Measurements from ENCODE around the gene KMT2C. TPM values are rescaled to one million over a fixed set of nuclear protein-coding genes. Genes with fewer than 3 reads are reported as not detected.

Gene KMT2C
- total and polyA plus RNA-seq, 7 donors: 5.8 to 82.3 (median 45.7) TPM

GRCh38 chr7:152140560-152140959 lies 295.2 kb downstream of the KMT2C start:
- intact Hi-C loops (cut with DNase I): loop anchor here in 1 of 2 donors (10.0 kb wide), 1 partner anchor 266 kb away; the partner anchor contains the start of gene PRKAG2
- Histone ChIP-seq H3K4me1 (no peaks in the 10 kb centered on the region), H3K27me3 (ENCODE audit: insufficient read depth in 3 of 3, low read length in 2 of 3) (no peaks in the 10 kb centered on the region), H3K27ac (no peak overlapping the region), H3K9me3 (no peaks in the 10 kb centered on the region), H3K4me3 (no peak overlapping the region), H3K36me3 (ENCODE audit: insufficient read depth in 1 of 2, low read depth in 1 of 2) (peaks cover 0 to 100% of the 10 kb centered on the region in 2 donors)
- DNase-seq: no peak
- 92 to 93% (median 93%) methylated on average over 2 of the region's 2 CpGs for WGBS, 3 donors
- TF ChIP-seq CTCF (IDR thresholded peaks at IDR 0.05): no peak
- no peak for ATAC-seq

- H3K9me3 ChIP-seq: no peaks in the 10 kb centered on the region
- no peaks in the 10 kb centered on the region for H3K27me3 ChIP-seq (ENCODE audit: insufficient read depth in 3 of 3, low read length in 2 of 3)
- WGBS, 3 donors: 94 to 98% (median 95%) methylated on average over 4 of the region's 4 CpGs
- DNase-seq (no peak), ATAC-seq (no peak)
- H3K36me3 ChIP-seq (ENCODE audit: insufficient read depth in 1 of 2, low read depth in 1 of 2): peaks cover 0 to 100% of the 10 kb centered on the region in 2 donors
- H3K4me1 ChIP-seq: no peaks in the 10 kb centered on the region
- no peak for TF ChIP-seq CTCF (IDR thresholded peaks at IDR 0.05)
- H3K4me3 ChIP-seq: no peak overlapping the region
- no peak overlapping the region for H3K27ac ChIP-seq
- intact Hi-C loops (cut with DNase I): loop anchor here in 1 of 2 donors (10.0 kb wide), 1 partner anchor 265 kb away; the partner anchor contains the start of gene PRKAG2
Measured at GRCh38 chr7:152140067-152140466, 295.7 kb downstream of the KMT2C start.

- no peaks in the 10 kb centered on the region for H3K27me3 ChIP-seq (ENCODE audit: insufficient read depth in 3 of 3, low read length in 2 of 3)
- no peak for ATAC-seq
- intact Hi-C loops (cut with DNase I): no loop called here
- H3K27ac ChIP-seq: no peak overlapping the region
- H3K9me3 ChIP-seq: no peaks in the 10 kb centered on the region
- TF ChIP-seq CTCF (IDR thresholded peaks at IDR 0.05): no peak
- DNase-seq: no peak
- no peak overlapping the region for H3K4me3 ChIP-seq
- peaks cover 0 to 98% of the 10 kb centered on the region in 2 donors for H3K36me3 ChIP-seq (ENCODE audit: insufficient read depth in 1 of 2, low read depth in 1 of 2)
- no peaks in the 10 kb centered on the region for H3K4me1 ChIP-seq
- WGBS, 3 donors: 71 to 83% (median 73%) methylated on average over 7 of the region's 7 CpGs
Measured at GRCh38 chr7:152137476-152138025, 298.3 kb downstream of the KMT2C start.

- TF ChIP-seq CTCF (IDR thresholded peaks at IDR 0.05): no peak
- DNase-seq: no peak
Measured at GRCh38 chr7:152136686-152137085, 299.1 kb downstream of the KMT2C start.

GRCh38 chr7:152133804-152134203 lies 302.0 kb downstream of the KMT2C start:
- WGBS, 3 donors: 92 to 98% (median 95%) methylated on average over 13 of the region's 13 CpGs
- no peak for DNase-seq
- ATAC-seq: peak in 2 of 4 donors; percentile 4 to 13
- Histone ChIP-seq H3K4me1 (no peaks in the 10 kb centered on the region), H3K27ac (no peak overlapping the region), H3K36me3 (ENCODE audit: insufficient read depth in 1 of 2, low read depth in 1 of 2) (peaks cover 0 to 97% of the 10 kb centered on the region in 2 donors), H3K9me3 (no peaks in the 10 kb centered on the region), H3K4me3 (no peak overlapping the region), H3K27me3 (ENCODE audit: insufficient read depth in 3 of 3, low read length in 2 of 3) (no peaks in the 10 kb centered on the region)
- no peak for TF ChIP-seq CTCF (IDR thresholded peaks at IDR 0.05)
- intact Hi-C loops (cut with DNase I): loop anchor here (5.0 kb wide), 2 partner anchors 43 to 93 kb away; no protein-coding TSS in a partner anchor

More at GRCh38 chr7:152136686-152137085, 299.1 kb downstream of the KMT2C start:
- ATAC-seq: peak in 1 of 4 donors; percentile 26
- H3K27ac ChIP-seq: no peak overlapping the region
- H3K27me3 ChIP-seq (ENCODE audit: insufficient read depth in 3 of 3, low read length in 2 of 3): no peaks in the 10 kb centered on the region
- intact Hi-C loops (cut with DNase I): no loop called here
- 55 to 63% (median 61%) methylated on average over 9 of the region's 9 CpGs for WGBS, 3 donors
- no peaks in the 10 kb centered on the region for H3K9me3 ChIP-seq
- H3K36me3 ChIP-seq (ENCODE audit: insufficient read depth in 1 of 2, low read depth in 1 of 2): peaks cover 0 to 98% of the 10 kb centered on the region in 2 donors
- H3K4me3 ChIP-seq: no peak overlapping the region
- H3K4me1 ChIP-seq: no peaks in the 10 kb centered on the region
